ENCODE measurements around the gene PTGIS.

Gene PTGIS

GRCh38 chr20:49557449-49557848 lies 10.5 kb downstream of the PTGIS start:
- no peak for DNase-seq

GRCh38 chr20:49556621-49557020 lies 11.3 kb downstream of the PTGIS start:
- DNase-seq = no peak

GRCh38 chr20:49549801-49550551 lies 18.0 kb downstream of the PTGIS start:
- no peak for DNase-seq

- DNase-seq = no peak
Measured at GRCh38 chr20:49548371-49548947, 19.5 kb downstream of the PTGIS start.

GRCh38 chr20:49545572-49545971 lies 22.4 kb downstream of the PTGIS start:
- DNase-seq = no peak

- no peak for DNase-seq
Measured at GRCh38 chr20:49544535-49544934, 23.4 kb downstream of the PTGIS start.

GRCh38 chr20:49543858-49544437 lies 24.0 kb downstream of the PTGIS start:
- DNase-seq = no peak

- DNase-seq = no peak
Measured at GRCh38 chr20:49543071-49543857, 24.7 kb downstream of the PTGIS start.

GRCh38 chr20:49542514-49542991 lies 25.4 kb downstream of the PTGIS start:
- DNase-seq = no peak

GRCh38 chr20:49541733-49542513 lies 26.0 kb downstream of the PTGIS start:
- DNase-seq = peak; percentile 47 to 62

GRCh38 chr20:49540687-49541435 lies 27.1 kb downstream of the PTGIS start:
- no peak for DNase-seq

GRCh38 chr20:49540232-49540620 lies 27.7 kb downstream of the PTGIS start:
- no peak for DNase-seq

- no peak for DNase-seq
Measured at GRCh38 chr20:49539481-49540231, 28.3 kb downstream of the PTGIS start.

- no peak for DNase-seq
Measured at GRCh38 chr20:49538950-49539349, 29.0 kb downstream of the PTGIS start.

- peak; percentile 36 to 49 for DNase-seq
Measured at GRCh38 chr20:49534255-49534712, 33.7 kb downstream of the PTGIS start.

- DNase-seq = no peak
Measured at GRCh38 chr20:49532285-49532946, 35.5 kb downstream of the PTGIS start.

GRCh38 chr20:49529470-49529869 lies 38.5 kb downstream of the PTGIS start:
- DNase-seq = no peak

GRCh38 chr20:49526568-49526967 lies 41.4 kb downstream of the PTGIS start:
- DNase-seq = no peak

- no peak for DNase-seq
Measured at GRCh38 chr20:49526056-49526455, 41.9 kb downstream of the PTGIS start.

- no peak for DNase-seq
Measured at GRCh38 chr20:49523767-49524360, 44.1 kb downstream of the PTGIS start.

All from activated CD4-positive, alpha-beta T cell treated with anti-CD3 and anti-CD28 coated beads, Interleukin-2, amount 50 U/mL, for 4 hours (primary cell).